HEK293 (cell line): Measurements from ENCODE around the gene TCF7L2.

Experiments used
- CTCF ChIA-PET: fragments of 350-600 bp; formaldehyde crosslinking; extraction: SDS; loops from one replicate; lab custom pipeline; 2021; ENCODE audit warnings: antibody characterized with exemption; lab: Yijun Ruan, JAX
- POLR2A ChIA-PET: fragments of 300-600 bp; formaldehyde crosslinking; extraction: SDS; loops from one replicate; lab custom pipeline; 2020; ENCODE audit warnings: antibody characterized with exemption, inconsistent platforms; lab: Yijun Ruan, JAX
- H3K27ac ChIP-seq: fragments of 200-500 bp; sonication (Bioruptor generic); 2 replicates; pipeline ENCODE4 v1.5.1; 2014; ENCODE audit warnings: low read depth, low read length, control low read depth, inconsistent platforms; ENCODE audit errors: extremely low read depth
- H3K36me3 ChIP-seq, 2 experiments: fragments of 200-500 bp in 1 of 2; sonication (Bioruptor generic) in 1 of 2; 1 replicate in 1 of 2; 2 replicates in 1 of 2; pipeline ENCODE4 v1.5.1; 2014 to 2017; ENCODE audit warnings: inconsistent platforms in 2 of 2, low read length in 2 of 2; ENCODE audit not compliant: control insufficient read depth in 2 of 2, insufficient read depth in 1 of 2
- H3K4me1 ChIP-seq: fragments of 200-500 bp; sonication (Bioruptor generic); 2 replicates; pipeline ENCODE4 v1.5.1; 2014; ENCODE audit warnings: mild to moderate bottlenecking, low read length, inconsistent platforms; ENCODE audit not compliant: control insufficient read depth, insufficient read depth
- H3K4me3 ChIP-seq: 2 replicates; pipeline ENCODE4 v1.5.1; 2011; ENCODE audit warnings: low read depth, mild to moderate bottlenecking, control low read depth, low read length, moderate library complexity
- H3K9me3 ChIP-seq: fragments of 200-500 bp; sonication (Bioruptor generic); 2 replicates; pipeline ENCODE4 v1.5.1; 2014; ENCODE audit warnings: low read depth, low read length, inconsistent platforms; ENCODE audit not compliant: control insufficient read depth, insufficient read depth
- ATF2 ChIP-seq: fragments of 450-650 bp; formaldehyde crosslinking; IDR thresholded peaks from 2 replicates; pipeline ENCODE4 v1.5.1; 2016; ENCODE audit warnings: missing biosample characterization, missing genetic modification characterization, low read depth
- EGR2 ChIP-seq: fragments of 450-650 bp; formaldehyde crosslinking; IDR thresholded peaks from 2 replicates; pipeline ENCODE4 v1.5.1; 2016; ENCODE audit warnings: low read depth, missing biosample characterization, missing genetic modification characterization
- IKZF3 ChIP-seq: fragments of 450-650 bp; IDR thresholded peaks from 2 replicates; pipeline ENCODE4 v1.5.0; 2018; ENCODE audit warnings: missing biosample characterization, mild to moderate bottlenecking, missing genetic modification characterization, moderate library complexity
- KLF1 ChIP-seq: fragments of 450-650 bp; formaldehyde crosslinking; IDR thresholded peaks from 2 replicates; pipeline ENCODE4 v1.5.1; 2016; ENCODE audit warnings: missing biosample characterization, missing genetic modification characterization
- KLF17 ChIP-seq: fragments of 450-650 bp; formaldehyde crosslinking; IDR thresholded peaks from 2 replicates; pipeline ENCODE4 v1.5.1; 2016; ENCODE audit warnings: missing biosample characterization, missing genetic modification characterization
- PRDM4 ChIP-seq: fragments of 450-650 bp; formaldehyde crosslinking; IDR thresholded peaks from 2 replicates; pipeline ENCODE4 v1.5.1; 2017; ENCODE audit warnings: missing biosample characterization, missing genetic modification characterization
- PRDM6 ChIP-seq: fragments of 450-650 bp; formaldehyde crosslinking; IDR thresholded peaks from 2 replicates; pipeline ENCODE4 v1.5.1; 2017; ENCODE audit warnings: missing biosample characterization, missing genetic modification characterization
- SETDB1 ChIP-seq: IDR thresholded peaks from one replicate; pipeline ENCODE4 v1.6.1; 2017; ENCODE audit warnings: mild to moderate bottlenecking, low read length, moderate library complexity, mixed read lengths; ENCODE audit not compliant: insufficient read length
- SP7 ChIP-seq: fragments of 450-650 bp; formaldehyde crosslinking; IDR thresholded peaks from 2 replicates; pipeline ENCODE4 v1.5.1; 2016; ENCODE audit warnings: missing biosample characterization, missing genetic modification characterization
- WT1 ChIP-seq: fragments of 450-650 bp; formaldehyde crosslinking; IDR thresholded peaks from 2 replicates; pipeline ENCODE4 v1.5.1; 2016; ENCODE audit warnings: missing biosample characterization, missing genetic modification characterization
- ZBTB21 ChIP-seq: fragments of 450-650 bp; formaldehyde crosslinking; IDR thresholded peaks from 2 replicates; pipeline ENCODE4 v1.5.1; 2017; ENCODE audit warnings: missing biosample characterization, missing genetic modification characterization
- ZBTB44 ChIP-seq: fragments of 450-650 bp; IDR thresholded peaks from 2 replicates; pipeline ENCODE4 v1.5.1; 2018; ENCODE audit warnings: missing biosample characterization, mild to moderate bottlenecking, missing genetic modification characterization
- ZFP41 ChIP-seq: fragments of 450-650 bp; formaldehyde crosslinking; IDR thresholded peaks from 2 replicates; pipeline ENCODE4 v1.5.1; 2016; ENCODE audit warnings: missing biosample characterization, missing genetic modification characterization, borderline replicate concordance
- ZNF184 ChIP-seq: fragments of 450-650 bp; IDR thresholded peaks from 2 replicates; pipeline ENCODE4 v1.5.1; 2018; ENCODE audit warnings: missing biosample characterization, mild to moderate bottlenecking, missing genetic modification characterization
- ZNF2 ChIP-seq: fragments of 450-650 bp; formaldehyde crosslinking; IDR thresholded peaks from 2 replicates; pipeline ENCODE4 v1.5.1; 2016; ENCODE audit warnings: missing biosample characterization, missing genetic modification characterization
- ZNF362 ChIP-seq: fragments of 450-650 bp; formaldehyde crosslinking; IDR thresholded peaks from 2 replicates; pipeline ENCODE4 v1.5.1; 2016; ENCODE audit warnings: missing biosample characterization, missing genetic modification characterization
- ZNF391 ChIP-seq: fragments of 450-650 bp; formaldehyde crosslinking; IDR thresholded peaks from 2 replicates; pipeline ENCODE4 v1.5.1; 2016; ENCODE audit warnings: low read depth, missing biosample characterization, missing genetic modification characterization, borderline replicate concordance
- ZNF394 ChIP-seq: fragments of 450-650 bp; formaldehyde crosslinking; IDR thresholded peaks from 2 replicates; pipeline ENCODE4 v1.5.1; 2016; ENCODE audit warnings: missing biosample characterization, missing genetic modification characterization, mild to moderate bottlenecking, moderate library complexity, borderline replicate concordance
- ZNF629 ChIP-seq: fragments of 450-650 bp; formaldehyde crosslinking; IDR thresholded peaks from 2 replicates; pipeline ENCODE4 v1.5.1; 2017; ENCODE audit warnings: missing biosample characterization, missing genetic modification characterization
- ZNF664 ChIP-seq: fragments of 450-650 bp; formaldehyde crosslinking; IDR thresholded peaks from 2 replicates; pipeline ENCODE4 v1.5.1; 2016; ENCODE audit warnings: missing biosample characterization, missing genetic modification characterization
- ZNF701 ChIP-seq: fragments of 450-650 bp; formaldehyde crosslinking; IDR thresholded peaks from 2 replicates; pipeline ENCODE4 v1.5.1; 2016; ENCODE audit warnings: missing biosample characterization, missing genetic modification characterization
- ZNF747 ChIP-seq: fragments of 450-650 bp; formaldehyde crosslinking; IDR thresholded peaks from 2 replicates; pipeline ENCODE4 v1.5.1; 2016; ENCODE audit warnings: missing biosample characterization, missing genetic modification characterization
- ZNF76 ChIP-seq: fragments of 450-650 bp; formaldehyde crosslinking; IDR thresholded peaks from 2 replicates; pipeline ENCODE4; 2016; ENCODE audit warnings: low read depth, missing biosample characterization, missing genetic modification characterization, borderline replicate concordance

The TCF7L2 gene

GRCh38 chr10:113099431-113100183, 149.6 kb downstream of the TCF7L2 start (continued):
- TF ChIP-seq ZNF391 (tag by site-specific recombination) (no peak), ZNF184 (tag by site-specific recombination) (no peak), PRDM4 (tag by site-specific recombination) (peak; percentile 40; the same call in 1 of the 2 replicates), ZNF394 (tag by site-specific recombination) (peak; percentile 31; the same call in 1 of the 2 replicates), KLF1 (tag by site-specific recombination) (peak; percentile 40), ZNF2 (peak; percentile 80), IKZF3 (tag by site-specific recombination) (peak; percentile 68; the same call in 1 of the 2 replicates), ZFP41 (tag by site-specific recombination) (no peak)
- TF ChIP-seq, all 188 proteins: peak for 48

GRCh38 chr10:113100281-113100680, 150.2 kb downstream of the TCF7L2 start:
- no peaks in the 10 kb centered on the region for H3K9me3 ChIP-seq
- no peaks in the 10 kb centered on the region; a peak in 1 of 3 replicates for H3K36me3 ChIP-seq
- H3K27ac ChIP-seq, result peak overlapping the region; percentile 67
- peaks cover 15% of the 10 kb centered on the region for H3K4me1 ChIP-seq
- CTCF ChIA-PET, result interaction anchor here (1.5 to 1.8 kb wide), 2 partner anchors 36 to 285 kb away, joined by 3 read pairs; no protein-coding TSS in a partner anchor
- no peak overlapping the region for H3K4me3 ChIP-seq
- POLR2A ChIA-PET, result interaction anchor here (1.2 to 1.9 kb wide), 4 partner anchors 13 to 144 kb away, joined by 3 to 10 read pairs (median 5); no protein-coding TSS in a partner anchor
- TF ChIP-seq ZNF629 (tag by site-specific recombination) (peak; percentile 76), ZBTB21 (tag by site-specific recombination) (0 out of 2 replicates have a peak, but pooled peaks have one; percentile 17), ZNF362 (0 out of 2 replicates have a peak, but pooled peaks have one; percentile 40), ZNF394 (tag by site-specific recombination) (peak; percentile 22; the same call in 1 of the 2 replicates), KLF17 (tag by site-specific recombination) (no peak), ZNF76 (tag by site-specific recombination) (no peak), ATF2 (tag by site-specific recombination) (peak; percentile 88), SETDB1 (no peak), ZNF701 (tag by site-specific recombination) (no peak), PRDM6 (peak; percentile 75), ZNF747 (tag by site-specific recombination) (no peak), EGR2 (tag by site-specific recombination) (peak; percentile 13; the same call in 1 of the 2 replicates), WT1 (tag by site-specific recombination) (0 out of 2 replicates have a peak, but pooled peaks have one; percentile 6), ZNF664 (tag by site-specific recombination) (peak; percentile 45; the same call in 1 of the 2 replicates), ZNF184 (tag by site-specific recombination) (peak; percentile 15; the same call in 1 of the 2 replicates), SP7 (peak; percentile 49), ZBTB44 (tag by site-specific recombination) (no peak; the same call in 1 of the 2 replicates)
